Measurements from ENCODE around the gene ZNF778.
"Not testable (repeated sequence)": the region's sequence is repeated elsewhere in the genome, so short reads cannot be mapped to it uniquely, and the experiment has no call there.

ZNF778 gene

DNA sequence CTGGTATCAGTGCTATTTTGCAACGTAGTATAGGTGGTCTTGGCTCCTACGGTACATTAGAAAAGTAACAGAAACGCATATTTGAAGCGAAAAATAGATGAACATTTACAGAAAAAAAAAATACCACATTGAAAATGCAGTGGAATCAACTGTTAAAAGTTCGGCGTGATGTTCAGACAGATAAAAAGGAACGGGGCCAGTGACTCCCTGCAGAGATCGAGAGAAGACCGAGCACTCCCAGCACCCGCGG is 440 bp upstream of the ZNF778 start:
- no peak for DNase-seq

GRCh38 chr16:89219365-89219764 is 1.9 kb downstream of the ZNF778 start:
- no peak for DNase-seq

- no peak for DNase-seq
Measured at GRCh38 chr16:89221604-89222003, 4.1 kb downstream of the ZNF778 start.

DNA sequence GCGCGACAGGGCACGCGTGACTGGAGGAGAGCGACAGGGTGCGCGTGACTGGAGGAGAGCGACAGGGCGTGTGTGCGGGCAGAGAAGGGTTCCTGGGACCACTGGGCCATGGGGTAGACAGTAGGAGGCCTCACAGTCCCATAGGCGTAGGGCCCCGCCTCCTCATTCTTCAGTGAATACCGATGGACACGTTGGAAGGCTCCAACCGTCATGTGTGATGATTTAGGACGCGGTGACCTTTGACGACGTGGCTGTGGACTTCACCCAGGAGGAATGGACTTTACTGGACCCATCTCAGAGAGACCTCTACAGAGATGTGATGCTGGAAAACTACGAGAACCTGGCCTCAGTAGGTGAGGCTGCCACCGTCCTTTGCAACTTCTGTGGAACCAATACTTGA is 5.4 kb downstream of the ZNF778 start:
- no peak for DNase-seq

- no peak for DNase-seq
Measured at GRCh38 chr16:89224665-89225064, 7.2 kb downstream of the ZNF778 start.

DNA sequence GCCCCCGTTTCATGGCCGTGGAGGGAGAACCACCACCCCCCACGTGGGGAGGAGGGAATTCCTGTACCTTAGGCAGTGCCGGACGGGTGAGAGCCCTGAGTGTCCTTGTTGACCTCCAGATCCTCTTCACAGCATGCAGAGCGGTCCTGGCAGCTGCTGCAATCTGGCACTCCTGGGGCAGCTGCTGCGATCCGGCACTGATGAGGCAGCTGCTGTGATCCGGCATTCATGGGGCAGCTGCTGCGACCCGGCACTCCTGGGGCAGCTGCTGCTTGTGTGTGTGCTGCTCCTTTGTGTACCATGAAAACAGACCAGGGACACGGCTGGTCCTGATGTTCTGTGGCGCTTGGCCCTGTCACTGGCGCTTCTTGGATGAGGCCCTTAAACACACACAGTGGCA is 12.8 kb downstream of the ZNF778 start:
- no peak for DNase-seq

DNA sequence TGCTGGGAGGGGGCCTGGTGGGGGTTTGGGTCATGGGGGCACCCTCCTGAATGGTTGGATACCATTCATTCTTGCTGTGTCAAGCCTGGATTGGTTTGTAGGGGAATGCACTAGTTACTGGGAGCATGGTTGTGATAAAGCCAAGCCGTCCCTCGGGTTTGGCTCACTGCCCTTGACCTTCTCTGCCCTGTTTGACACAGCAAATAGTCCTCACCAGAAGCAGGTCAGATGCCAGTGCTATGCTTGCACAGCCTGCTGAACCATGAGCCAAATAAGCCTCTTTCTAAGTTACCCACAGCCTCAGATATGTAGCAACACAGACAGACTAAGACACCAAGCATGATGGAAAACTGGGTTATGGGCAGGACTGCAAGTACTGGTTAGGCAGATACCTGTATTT is 14.6 kb downstream of the ZNF778 start:
- no peak for DNase-seq

DNA sequence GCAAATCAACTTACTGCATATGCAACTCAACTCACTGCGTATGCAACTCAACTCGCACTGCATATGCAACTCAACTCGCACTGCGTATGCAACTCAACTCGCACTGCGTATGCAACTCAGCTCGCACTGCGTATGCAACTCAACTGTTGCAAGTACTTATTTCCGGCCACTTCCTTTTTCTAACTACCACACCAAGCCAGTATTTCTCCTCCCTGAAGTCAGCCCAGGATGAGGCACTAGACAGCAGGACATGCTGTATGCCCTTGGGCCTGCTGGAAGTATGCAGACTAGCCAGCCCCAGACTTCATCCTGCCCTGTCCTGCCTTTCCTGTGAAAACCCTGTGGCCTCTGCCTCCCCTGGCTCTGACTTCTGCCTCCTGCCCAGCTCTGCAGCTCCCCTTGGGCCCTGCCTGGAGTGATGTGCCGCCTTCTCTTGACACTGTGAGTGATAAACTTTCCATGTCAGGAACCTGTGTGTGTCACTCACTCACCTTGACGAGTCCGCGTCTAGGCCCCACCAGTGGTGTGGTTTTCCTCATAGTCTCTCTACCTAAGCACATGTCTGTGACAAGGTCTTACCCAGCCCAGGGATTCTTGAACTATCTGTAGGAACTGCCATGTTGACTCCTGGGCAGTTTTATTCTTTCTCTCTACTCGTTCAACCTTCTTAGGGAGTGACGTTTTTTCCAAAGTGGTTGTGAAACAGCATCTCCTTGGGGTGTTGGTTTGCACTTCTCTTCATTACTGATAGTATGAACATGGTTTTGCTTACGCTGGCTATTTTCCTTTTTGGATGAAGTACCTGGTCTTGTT is 16.4 kb downstream of the ZNF778 start:
- DNase-seq = peak; percentile 33 to 68 (median 66)

DNA sequence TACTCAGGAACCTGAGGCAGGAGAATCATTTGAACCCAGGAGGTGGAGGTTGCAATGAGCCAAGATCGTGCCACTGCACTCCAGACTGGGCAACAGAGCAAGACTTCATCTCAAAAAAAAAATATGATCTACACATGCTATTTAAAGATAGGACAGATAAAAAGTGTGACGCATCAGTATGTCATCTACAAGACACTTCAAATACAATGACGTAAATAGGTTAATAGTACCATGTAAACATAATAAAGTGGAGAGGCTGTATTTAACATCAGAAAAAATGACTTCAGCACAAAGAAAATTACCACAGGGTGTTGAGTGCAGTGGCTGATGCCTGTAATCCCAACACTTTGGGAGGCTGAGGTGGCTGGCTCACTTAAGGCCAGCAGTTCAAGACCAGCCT is 20.2 kb downstream of the ZNF778 start:
- DNase-seq = no peak

DNA sequence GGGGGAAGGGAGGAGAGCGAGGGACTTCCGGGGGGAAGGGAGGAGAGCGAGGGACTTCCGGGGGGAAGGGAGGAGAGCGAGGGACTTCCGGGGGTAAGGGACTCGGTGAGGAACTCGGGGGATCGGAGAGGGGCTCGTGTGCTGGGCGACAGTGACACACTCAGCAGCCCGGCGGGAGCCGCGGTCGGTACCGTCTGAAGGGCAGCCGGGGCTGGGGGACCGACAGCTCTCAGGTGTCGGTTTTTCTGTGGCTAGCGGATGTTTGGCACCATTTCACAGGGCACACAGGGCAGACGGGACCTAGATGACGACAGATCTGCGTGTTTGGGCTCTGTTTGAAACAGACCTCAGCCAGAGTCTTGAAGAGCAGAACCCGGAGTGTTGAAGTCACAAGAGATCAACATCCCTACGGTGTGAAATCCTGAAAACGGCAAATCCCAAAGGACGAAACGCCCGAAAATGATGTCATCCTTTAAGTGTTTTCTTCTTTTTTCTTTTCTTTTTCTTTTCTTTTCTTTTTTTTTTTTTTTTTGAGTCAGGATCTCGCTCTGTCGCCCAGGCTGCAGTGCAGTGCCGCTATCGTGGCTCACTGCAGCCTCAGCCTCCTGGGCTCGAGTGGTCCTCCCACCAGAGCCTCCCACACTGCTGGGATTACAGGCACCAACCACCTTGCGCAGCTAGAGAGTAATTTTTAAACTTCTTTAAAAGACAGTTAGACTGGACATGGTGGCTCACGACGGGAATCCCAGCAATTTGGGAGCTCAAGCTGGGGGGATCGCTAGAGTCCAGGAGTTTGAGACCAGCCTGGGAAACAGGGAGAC is 23.9 kb downstream of the ZNF778 start:
- DNase-seq = peak; percentile 60 to 80 (median 74)

DNA sequence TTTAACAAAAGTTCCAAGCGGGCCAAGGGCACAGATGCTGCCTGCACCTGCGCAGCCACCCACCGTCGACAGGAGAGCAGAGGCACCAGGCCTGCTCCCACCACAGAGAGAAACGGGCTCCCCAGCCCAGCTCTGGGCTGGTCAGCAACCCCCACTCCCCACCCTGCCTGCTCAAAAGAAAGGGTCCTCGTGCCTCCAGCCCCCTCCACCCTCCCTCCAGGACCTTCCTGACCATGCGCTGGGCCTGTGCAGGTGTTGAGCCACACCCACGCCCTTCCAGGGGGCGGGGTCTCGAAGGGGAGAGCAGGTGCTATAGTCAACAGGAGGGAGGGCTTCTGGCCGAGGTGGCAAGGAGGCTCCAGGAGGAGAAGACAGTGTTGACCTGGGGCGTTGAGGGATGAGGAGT is 25.3 kb downstream of the ZNF778 start:
- no peak for DNase-seq

GRCh38 chr16:89243664-89244063 is 26.2 kb downstream of the ZNF778 start:
- no peak for DNase-seq

DNA sequence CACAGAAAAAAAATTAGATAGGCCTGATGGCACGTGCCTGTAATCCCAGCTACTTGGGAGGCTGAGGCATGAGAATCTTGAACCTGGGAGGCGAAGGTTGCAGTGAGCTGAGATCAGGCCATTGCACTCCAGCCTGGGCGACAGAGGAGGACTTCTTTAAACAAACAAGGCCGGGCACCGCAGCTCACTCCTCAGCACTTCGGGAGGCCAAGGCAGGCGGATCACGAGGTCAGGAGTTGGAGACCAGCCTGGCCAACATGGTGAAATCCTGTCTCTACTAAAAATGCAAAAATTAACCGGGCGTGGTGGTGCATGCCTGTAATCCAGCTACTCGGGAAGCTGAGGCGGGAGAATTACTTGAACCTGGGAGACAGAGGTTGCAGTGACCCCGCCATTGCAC is 26.8 kb downstream of the ZNF778 start:
- not testable (repeated sequence) for DNase-seq

- DNase-seq = no peak
Measured at GRCh38 chr16:89244754-89245153, 27.3 kb downstream of the ZNF778 start.

- no peak for DNase-seq
Measured at GRCh38 chr16:89246383-89246902, 28.9 kb downstream of the ZNF778 start.

GRCh38 chr16:89246903-89247733 is 29.6 kb downstream of the ZNF778 start:
- peak; percentile 91 to 99 (median 96) for DNase-seq

- not testable (repeated sequence) for DNase-seq
Measured at GRCh38 chr16:89247734-89248075, 30.2 kb downstream of the ZNF778 start.

- DNase-seq = no peak
Measured at GRCh38 chr16:89248196-89248982, 30.9 kb downstream of the ZNF778 start.

GRCh38 chr16:89253548-89254287 is 36.2 kb downstream of the ZNF778 start:
- peak in 2 of 4 experiments; percentile 14 to 16 for DNase-seq

GRCh38 chr16:89256651-89257254 is 39.2 kb downstream of the ZNF778 start:
- DNase-seq = peak; percentile 82 to 90 (median 86)

DNA sequence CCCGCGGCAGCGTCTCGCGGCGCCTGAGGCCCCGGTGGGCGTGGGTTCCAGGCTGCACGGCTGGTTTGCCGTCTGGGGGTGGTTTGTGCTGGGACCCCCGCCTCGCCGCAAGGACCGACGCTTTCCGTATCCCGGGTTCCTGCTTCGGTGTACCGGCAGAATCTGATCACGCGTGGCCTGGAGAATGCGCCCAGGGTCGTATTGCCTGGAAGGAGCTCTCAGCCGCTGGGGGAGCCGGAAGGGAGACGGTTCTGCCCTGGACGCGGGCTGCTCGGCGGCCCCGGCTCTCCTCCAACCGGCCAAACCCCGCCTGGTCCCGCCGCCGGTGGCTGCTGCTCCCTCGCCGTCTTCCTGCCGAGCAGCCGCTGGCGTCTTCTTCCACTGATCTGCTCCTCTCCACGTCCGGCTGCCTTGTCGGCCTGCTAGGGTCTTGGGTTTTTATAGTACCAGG is 39.8 kb downstream of the ZNF778 start:
- DNase-seq = peak; percentile 6 to 47 (median 20)
